Measurements from ENCODE around the gene ASAP2. TPM values are rescaled to one million over a fixed set of nuclear protein-coding genes. Genes with fewer than 3 reads are reported as not detected.

ASAP2 gene
- total RNA-seq, 2 experiments from 2014 or later, result not detected

- POLR2A ChIA-PET, result no interaction called here
- Mint-ChIP-seq H3K4me1 (ENCODE audit: low read depth) (no peaks in the 10 kb centered on the region), H3K27me3 (ENCODE audit: low read depth) (peaks cover 4% of the 10 kb centered on the region), H3K36me3 (ENCODE audit: low read depth) (no peaks in the 10 kb centered on the region), H3K4me3 (no peak overlapping the region), H3K27ac (no peak overlapping the region), H3K9me3 (ENCODE audit: insufficient read depth) (no peaks in the 10 kb centered on the region)
- CTCF ChIA-PET, result no interaction called here
- ATAC-seq, result no peak
- no peak for DNase-seq
Measured at GRCh38 chr2:9281145-9281544, 74.5 kb downstream of the ASAP2 start.

DNA sequence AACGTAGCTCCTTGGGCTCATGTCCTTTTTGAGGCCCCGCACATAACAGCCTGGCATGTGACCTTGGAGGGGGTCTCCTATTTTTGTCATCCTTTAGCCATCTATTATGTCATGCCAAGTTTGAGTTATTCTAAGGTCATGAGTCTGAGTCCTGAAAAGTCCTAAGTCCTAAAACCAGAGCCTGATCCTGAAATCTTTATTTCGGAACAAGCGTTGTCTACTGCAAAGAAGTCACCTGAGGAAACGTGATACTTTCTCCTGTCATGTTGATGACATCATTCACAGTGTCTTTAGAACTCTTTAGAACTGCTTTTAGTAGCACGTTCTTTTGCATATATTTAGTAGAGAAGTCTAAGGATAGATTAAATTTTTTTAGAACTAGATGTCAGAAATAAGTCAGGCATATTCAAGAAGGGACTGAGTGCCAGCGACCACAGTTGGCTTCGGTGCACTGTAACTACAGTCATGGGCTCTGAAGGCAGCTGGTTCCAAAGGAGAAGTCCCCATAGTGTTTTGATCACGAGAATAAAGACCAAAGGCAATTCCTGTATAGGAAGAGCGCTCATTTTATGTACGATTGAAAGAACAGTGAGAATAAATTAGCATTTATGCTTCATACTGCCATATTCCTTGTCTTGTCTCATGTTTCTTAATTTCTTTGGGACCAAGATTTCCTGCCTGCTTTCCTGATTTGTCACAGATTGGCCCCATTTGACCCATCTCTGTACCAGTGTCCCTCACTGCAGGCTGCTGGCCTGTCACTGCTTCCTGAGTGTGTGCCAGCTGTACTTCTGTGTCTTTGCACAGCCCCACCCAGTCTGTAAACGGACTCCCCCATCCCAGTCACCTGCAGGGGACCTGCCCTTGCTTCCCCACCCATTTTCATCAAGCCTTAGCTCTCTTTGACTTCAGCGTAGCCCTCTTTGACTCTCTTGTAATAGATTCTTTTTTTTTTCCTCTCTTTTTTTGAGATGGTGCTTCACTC is 75.8 kb downstream of the ASAP2 start:
- no peak overlapping the region for H3K27ac Mint-ChIP-seq
- ATAC-seq (no peak), DNase-seq (no peak)
- no peaks in the 10 kb centered on the region for H3K36me3 Mint-ChIP-seq (ENCODE audit: low read depth)
- H3K9me3 Mint-ChIP-seq (ENCODE audit: insufficient read depth), result no peaks in the 10 kb centered on the region
- ChIA-PET POLR2A (no interaction called here), CTCF (no interaction called here)
- H3K4me1 Mint-ChIP-seq (ENCODE audit: low read depth), result no peaks in the 10 kb centered on the region
- H3K27me3 Mint-ChIP-seq (ENCODE audit: low read depth), result peaks cover 7% of the 10 kb centered on the region
- H3K4me3 Mint-ChIP-seq, result no peak overlapping the region

DNA sequence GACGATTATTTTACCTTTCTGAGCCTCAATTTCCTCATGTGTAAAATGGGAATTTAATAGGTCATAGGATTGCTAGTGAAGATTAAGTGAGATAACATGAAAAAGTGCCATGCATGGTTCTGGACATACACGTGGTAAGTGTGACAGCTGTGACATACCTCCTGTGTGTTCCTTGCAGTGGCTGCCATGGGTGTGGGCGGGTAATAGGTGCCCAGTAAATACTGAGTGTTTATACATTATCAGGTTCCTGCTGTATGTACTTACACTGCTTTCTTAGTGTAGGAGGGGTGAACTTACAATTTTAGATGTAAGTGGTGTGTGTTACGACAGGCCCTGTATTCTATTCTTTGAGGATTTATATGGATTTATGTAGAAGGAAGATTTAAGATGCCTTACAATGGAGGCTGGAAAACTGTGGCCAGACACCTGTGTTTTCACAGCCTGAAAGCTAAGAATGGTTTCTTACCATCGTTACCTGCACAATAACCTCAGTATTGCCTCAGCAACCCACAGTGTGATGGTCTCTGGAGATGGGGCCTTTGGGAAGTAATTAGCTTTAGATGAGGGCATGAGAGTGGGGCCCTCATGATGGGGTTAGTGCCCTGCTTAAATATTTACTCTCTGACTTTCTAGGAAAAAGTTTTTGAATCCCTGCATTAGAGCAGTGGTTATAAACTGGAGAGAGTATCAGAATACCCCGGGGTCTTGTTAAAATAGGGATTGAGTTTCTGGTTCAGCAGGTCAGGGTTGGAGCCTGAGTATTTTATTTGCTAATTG is 78.1 kb downstream of the ASAP2 start:
- no peaks in the 10 kb centered on the region for H3K36me3 Mint-ChIP-seq (ENCODE audit: low read depth)
- CTCF ChIA-PET, result no interaction called here
- ATAC-seq, result no peak
- DNase-seq, result no peak
- H3K4me1 Mint-ChIP-seq (ENCODE audit: low read depth), result no peaks in the 10 kb centered on the region
- no peak overlapping the region for H3K27ac Mint-ChIP-seq
- peaks cover 7% of the 10 kb centered on the region for H3K27me3 Mint-ChIP-seq (ENCODE audit: low read depth)
- no peak overlapping the region for H3K4me3 Mint-ChIP-seq
- H3K9me3 Mint-ChIP-seq (ENCODE audit: insufficient read depth), result no peaks in the 10 kb centered on the region
- POLR2A ChIA-PET, result no interaction called here

DNA sequence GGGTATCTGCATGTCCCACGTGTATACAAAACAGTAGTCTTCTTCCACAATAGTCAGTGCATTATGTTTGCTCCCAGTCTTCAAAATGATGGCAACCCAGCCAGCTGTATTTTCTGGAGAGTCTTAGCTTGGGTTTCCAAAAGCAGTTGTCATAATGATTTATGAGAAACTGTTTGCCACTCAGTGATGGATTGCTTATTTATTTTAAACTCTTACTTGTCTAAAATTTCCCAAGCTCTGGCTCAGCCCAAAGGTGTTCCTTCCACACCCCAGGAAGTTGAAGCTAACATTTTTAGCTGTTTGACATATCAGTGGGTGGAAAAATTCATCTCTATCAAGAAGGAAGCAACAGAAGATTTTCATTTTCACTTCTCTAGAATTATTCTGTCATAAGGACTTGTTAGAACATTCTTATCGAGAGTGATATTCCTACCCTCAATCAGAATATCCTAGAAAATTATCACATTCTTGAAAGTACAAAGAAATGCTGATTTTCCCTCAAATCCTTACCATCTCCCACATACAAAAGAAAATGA is 78.8 kb downstream of the ASAP2 start:
- H3K9me3 Mint-ChIP-seq (ENCODE audit: insufficient read depth), result no peaks in the 10 kb centered on the region
- peaks cover 7% of the 10 kb centered on the region for H3K27me3 Mint-ChIP-seq (ENCODE audit: low read depth)
- DNase-seq (no peak), ATAC-seq (no peak)
- H3K27ac Mint-ChIP-seq, result no peak overlapping the region
- ChIA-PET POLR2A (no interaction called here), CTCF (no interaction called here)
- H3K36me3 Mint-ChIP-seq (ENCODE audit: low read depth), result no peaks in the 10 kb centered on the region
- no peaks in the 10 kb centered on the region for H3K4me1 Mint-ChIP-seq (ENCODE audit: low read depth)
- no peak overlapping the region for H3K4me3 Mint-ChIP-seq

GRCh38 chr2:9285921-9286320 is 79.3 kb downstream of the ASAP2 start:
- no peaks in the 10 kb centered on the region for H3K9me3 Mint-ChIP-seq (ENCODE audit: insufficient read depth)
- ATAC-seq, result no peak
- no peak overlapping the region for H3K27ac Mint-ChIP-seq
- CTCF ChIA-PET, result no interaction called here
- POLR2A ChIA-PET, result no interaction called here
- no peaks in the 10 kb centered on the region for H3K4me1 Mint-ChIP-seq (ENCODE audit: low read depth)
- H3K36me3 Mint-ChIP-seq (ENCODE audit: low read depth), result no peaks in the 10 kb centered on the region
- DNase-seq, result no peak
- no peak overlapping the region for H3K4me3 Mint-ChIP-seq
- H3K27me3 Mint-ChIP-seq (ENCODE audit: low read depth), result peaks cover 7% of the 10 kb centered on the region

GRCh38 chr2:9286554-9287399 is 80.2 kb downstream of the ASAP2 start:
- no peak for ATAC-seq
- Mint-ChIP-seq H3K4me3 (no peak overlapping the region), H3K27ac (no peak overlapping the region), H3K27me3 (ENCODE audit: low read depth) (peaks cover 6% of the 10 kb centered on the region), H3K4me1 (ENCODE audit: low read depth) (no peaks in the 10 kb centered on the region), H3K36me3 (ENCODE audit: low read depth) (no peaks in the 10 kb centered on the region), H3K9me3 (ENCODE audit: insufficient read depth) (no peaks in the 10 kb centered on the region)
- CTCF ChIA-PET, result no interaction called here
- no peak for DNase-seq
- POLR2A ChIA-PET, result no interaction called here

- ChIA-PET CTCF (no interaction called here), POLR2A (interaction anchor here (0.6 kb wide), 1 partner anchor 17 kb away, joined by 3 read pairs; no protein-coding TSS in a partner anchor)
- no peak overlapping the region for H3K27ac Mint-ChIP-seq
- no peak overlapping the region for H3K4me3 Mint-ChIP-seq
- no peaks in the 10 kb centered on the region for H3K36me3 Mint-ChIP-seq (ENCODE audit: low read depth)
- no peak for ATAC-seq
- H3K27me3 Mint-ChIP-seq (ENCODE audit: low read depth), result peaks cover 9% of the 10 kb centered on the region
- H3K4me1 Mint-ChIP-seq (ENCODE audit: low read depth), result no peaks in the 10 kb centered on the region
- no peak for DNase-seq
- H3K9me3 Mint-ChIP-seq (ENCODE audit: insufficient read depth), result no peaks in the 10 kb centered on the region
Measured at GRCh38 chr2:9287400-9288045, 80.9 kb downstream of the ASAP2 start.

GRCh38 chr2:9288233-9288632 is 81.6 kb downstream of the ASAP2 start:
- CTCF ChIA-PET, result no interaction called here
- no peak overlapping the region for H3K27ac Mint-ChIP-seq
- H3K4me1 Mint-ChIP-seq (ENCODE audit: low read depth), result no peaks in the 10 kb centered on the region
- POLR2A ChIA-PET, result interaction anchor here (0.6 kb wide), 1 partner anchor 18 kb away, joined by 3 read pairs; no protein-coding TSS in a partner anchor
- no peaks in the 10 kb centered on the region for H3K36me3 Mint-ChIP-seq (ENCODE audit: low read depth)
- H3K9me3 Mint-ChIP-seq (ENCODE audit: insufficient read depth), result no peaks in the 10 kb centered on the region
- peaks cover 10% of the 10 kb centered on the region for H3K27me3 Mint-ChIP-seq (ENCODE audit: low read depth)
- H3K4me3 Mint-ChIP-seq, result no peak overlapping the region
- ATAC-seq (no peak), DNase-seq (no peak)

GRCh38 chr2:9288681-9289338 is 82.2 kb downstream of the ASAP2 start:
- Mint-ChIP-seq H3K4me1 (ENCODE audit: low read depth) (no peaks in the 10 kb centered on the region), H3K9me3 (ENCODE audit: insufficient read depth) (no peaks in the 10 kb centered on the region), H3K36me3 (ENCODE audit: low read depth) (no peaks in the 10 kb centered on the region), H3K27ac (no peak overlapping the region), H3K27me3 (ENCODE audit: low read depth) (peaks cover 10% of the 10 kb centered on the region), H3K4me3 (no peak overlapping the region)
- DNase-seq (no peak), ATAC-seq (no peak)
- ChIA-PET CTCF (no interaction called here), POLR2A (no interaction called here)

- Mint-ChIP-seq H3K36me3 (ENCODE audit: low read depth) (no peaks in the 10 kb centered on the region), H3K27ac (no peak overlapping the region), H3K27me3 (ENCODE audit: low read depth) (peaks cover 7% of the 10 kb centered on the region), H3K9me3 (ENCODE audit: insufficient read depth) (no peaks in the 10 kb centered on the region), H3K4me1 (ENCODE audit: low read depth) (no peaks in the 10 kb centered on the region), H3K4me3 (no peak overlapping the region)
- CTCF ChIA-PET, result no interaction called here
- DNase-seq (no peak), ATAC-seq (no peak)
- POLR2A ChIA-PET, result no interaction called here
Measured at GRCh38 chr2:9291331-9291730, 84.7 kb downstream of the ASAP2 start.

GRCh38 chr2:9291866-9292265 is 85.3 kb downstream of the ASAP2 start:
- Mint-ChIP-seq H3K36me3 (ENCODE audit: low read depth) (no peaks in the 10 kb centered on the region), H3K4me1 (ENCODE audit: low read depth) (no peaks in the 10 kb centered on the region), H3K9me3 (ENCODE audit: insufficient read depth) (no peaks in the 10 kb centered on the region), H3K27ac (no peak overlapping the region), H3K27me3 (ENCODE audit: low read depth) (peaks cover 12% of the 10 kb centered on the region), H3K4me3 (no peak overlapping the region)
- DNase-seq (no peak), ATAC-seq (no peak)
- CTCF ChIA-PET, result no interaction called here
- POLR2A ChIA-PET, result no interaction called here

Data from activated CD8-positive, alpha-beta T cell treated with anti-CD3 and anti-CD28 coated beads, Interleukin-2, amount 10 ng/mL, durations not matched to agents 7 days and 5 days (primary cell).